Lower lobe of right lung (tissue), 2 donors: ENCODE results near the gene GDF11. TPM values are rescaled to one million over a fixed set of nuclear protein-coding genes. Genes with fewer than 3 reads are reported as not detected.

Experiments
- ATAC-seq, 2 donors: fragments of 200-7000 bp; cut with Tn5 transposase; one replicate each; pipeline ENCODE4 v1.9.1; 2020 to 2022; ENCODE audit warnings: mild to moderate bottlenecking in 2 of 2, moderate library complexity in 2 of 2
- DNase-seq: peaks from one replicate; pipeline ENCODE4 v3.0.0-alpha.2; 2020
- H3K27ac ChIP-seq: fragments of 200-600 bp; one replicate; pipeline ENCODE4 v1.8.0; 2022
- H3K27me3 ChIP-seq: fragments of 200-600 bp; one replicate; pipeline ENCODE4 v1.8.0; 2022; ENCODE audit warnings: low read depth
- H3K36me3 ChIP-seq: fragments of 200-600 bp; one replicate; pipeline ENCODE4 v1.8.0; 2022; ENCODE audit warnings: mild to moderate bottlenecking
- H3K4me1 ChIP-seq: fragments of 200-600 bp; one replicate; pipeline ENCODE4 v1.8.0; 2022
- H3K4me3 ChIP-seq: fragments of 200-600 bp; one replicate; pipeline ENCODE4 v1.8.0; 2022; ENCODE audit warnings: mild to moderate bottlenecking
- H3K9me3 ChIP-seq: fragments of 200-600 bp; one replicate; pipeline ENCODE4 v1.8.0; 2022
- intact Hi-C: fragments of 100-400 bp; cut with DNase I; formaldehyde crosslinking; loops from one replicate; pipeline ENCODE4 v1.11.0; 2022
- total RNA-seq: library from RNA; stranded (reverse); fragmentation: NEBNext Ultra II Directional; extraction: Animal tissue kit (Norgen Biotek cat#: 25700); gene quantifications from one replicate; pipeline ENCODE4 v1.2.1, GENCODE V29; 2021
- TF ChIP-seq, protein P1 (sequence below): fragments of 200-600 bp; IDR thresholded peaks from one replicate; pipeline ENCODE4 v1.8.0; 2022; ENCODE audit warnings: antibody characterized with exemption, mild to moderate bottlenecking
- donor health status: DM: no; HTN: yes; CAD: no; lungs with severe emphysema.

GDF11 gene
- total RNA-seq, 1 donor from 2014 or later = 3.8 TPM

DNA sequence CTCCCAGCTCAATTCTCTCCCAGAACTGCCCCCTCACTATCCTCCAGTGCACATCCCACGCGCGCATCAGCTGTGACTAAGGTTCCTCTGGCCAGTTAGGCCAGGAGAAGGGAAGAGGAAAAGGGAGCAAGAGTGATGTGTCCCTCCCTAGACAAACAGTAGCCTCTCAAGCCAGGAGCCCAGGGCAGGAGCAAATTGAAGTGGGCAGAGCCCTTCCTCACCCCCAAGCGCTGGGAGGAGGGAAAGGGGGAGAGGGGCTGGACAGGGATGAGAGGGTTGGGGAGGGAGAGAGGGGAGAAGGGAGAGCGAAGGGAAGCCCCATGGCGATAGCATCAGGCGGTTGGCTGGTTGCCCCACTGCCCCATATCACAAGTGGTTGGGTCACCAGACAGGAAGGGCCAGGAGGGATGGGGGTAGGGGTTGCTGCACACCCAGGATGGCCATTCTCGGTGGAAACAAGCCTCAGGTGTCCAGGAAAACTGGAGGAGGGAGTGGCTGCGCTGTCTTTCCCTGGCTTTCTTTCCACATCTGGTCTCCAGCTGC is 15.2 kb upstream of the GDF11 start:
- ATAC-seq (peak; percentile 25 to 29), DNase-seq (peak; percentile 85)
- Histone ChIP-seq H3K4me3 (peak overlapping the region; percentile 77), H3K36me3 (peaks cover 48% of the 10 kb centered on the region), H3K27ac (peak overlapping the region; percentile 98), H3K27me3 (no peaks in the 10 kb centered on the region), H3K4me1 (peaks cover 48% of the 10 kb centered on the region), H3K9me3 (no peaks in the 10 kb centered on the region)
- TF ChIP-seq, protein P1, sequence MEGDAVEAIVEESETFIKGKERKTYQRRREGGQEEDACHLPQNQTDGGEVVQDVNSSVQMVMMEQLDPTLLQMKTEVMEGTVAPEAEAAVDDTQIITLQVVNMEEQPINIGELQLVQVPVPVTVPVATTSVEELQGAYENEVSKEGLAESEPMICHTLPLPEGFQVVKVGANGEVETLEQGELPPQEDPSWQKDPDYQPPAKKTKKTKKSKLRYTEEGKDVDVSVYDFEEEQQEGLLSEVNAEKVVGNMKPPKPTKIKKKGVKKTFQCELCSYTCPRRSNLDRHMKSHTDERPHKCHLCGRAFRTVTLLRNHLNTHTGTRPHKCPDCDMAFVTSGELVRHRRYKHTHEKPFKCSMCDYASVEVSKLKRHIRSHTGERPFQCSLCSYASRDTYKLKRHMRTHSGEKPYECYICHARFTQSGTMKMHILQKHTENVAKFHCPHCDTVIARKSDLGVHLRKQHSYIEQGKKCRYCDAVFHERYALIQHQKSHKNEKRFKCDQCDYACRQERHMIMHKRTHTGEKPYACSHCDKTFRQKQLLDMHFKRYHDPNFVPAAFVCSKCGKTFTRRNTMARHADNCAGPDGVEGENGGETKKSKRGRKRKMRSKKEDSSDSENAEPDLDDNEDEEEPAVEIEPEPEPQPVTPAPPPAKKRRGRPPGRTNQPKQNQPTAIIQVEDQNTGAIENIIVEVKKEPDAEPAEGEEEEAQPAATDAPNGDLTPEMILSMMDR = no peak
- intact Hi-C loops = no loop called here

DNA sequence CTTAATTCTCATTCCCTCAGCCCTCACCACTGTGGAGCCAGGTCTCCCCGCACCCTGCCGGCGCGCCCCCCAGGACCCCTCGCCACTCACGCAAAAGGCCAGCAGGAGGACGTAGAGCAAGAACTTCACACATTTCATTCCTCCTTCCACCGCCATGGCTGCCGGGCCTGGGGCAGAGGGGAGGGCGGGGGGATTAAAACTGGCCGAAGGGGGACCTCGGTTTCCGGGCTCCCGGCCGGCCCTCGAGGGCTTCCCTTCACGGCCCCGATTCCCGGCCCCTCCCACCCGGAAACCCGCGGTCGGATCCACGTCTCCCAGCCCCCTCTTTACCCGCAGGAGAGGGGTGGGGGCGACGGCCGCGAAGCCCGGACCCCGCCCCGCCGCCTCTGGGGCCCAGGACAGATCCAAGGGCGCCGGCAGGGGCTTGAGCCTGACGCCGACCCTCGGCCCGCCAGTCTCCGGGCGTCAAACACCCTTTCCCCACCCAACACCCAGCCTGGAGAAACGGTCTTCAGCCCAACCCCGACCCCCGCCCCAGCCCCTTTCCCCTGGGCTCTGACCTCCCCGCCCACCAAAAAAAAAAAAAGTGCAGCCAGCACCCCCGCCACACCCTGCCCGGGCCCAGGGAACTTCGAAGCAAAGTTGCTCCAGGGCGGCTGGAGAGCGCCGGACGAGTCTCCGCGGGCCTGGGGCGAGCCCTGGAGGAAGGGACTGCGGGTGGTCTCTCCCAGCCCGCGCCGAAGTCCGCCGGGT is 14.6 kb upstream of the GDF11 start:
- Histone ChIP-seq H3K9me3 (no peaks in the 10 kb centered on the region), H3K27ac (peak overlapping the region; percentile 98), H3K36me3 (peaks cover 41% of the 10 kb centered on the region), H3K4me3 (peak overlapping the region; percentile 77), H3K27me3 (no peaks in the 10 kb centered on the region), H3K4me1 (peaks cover 48% of the 10 kb centered on the region)
- DNase-seq (peak; percentile 89), ATAC-seq (peak; percentile 73 to 74)
- intact Hi-C loops = no loop called here
- TF ChIP-seq, protein P1 = no peak

DNA sequence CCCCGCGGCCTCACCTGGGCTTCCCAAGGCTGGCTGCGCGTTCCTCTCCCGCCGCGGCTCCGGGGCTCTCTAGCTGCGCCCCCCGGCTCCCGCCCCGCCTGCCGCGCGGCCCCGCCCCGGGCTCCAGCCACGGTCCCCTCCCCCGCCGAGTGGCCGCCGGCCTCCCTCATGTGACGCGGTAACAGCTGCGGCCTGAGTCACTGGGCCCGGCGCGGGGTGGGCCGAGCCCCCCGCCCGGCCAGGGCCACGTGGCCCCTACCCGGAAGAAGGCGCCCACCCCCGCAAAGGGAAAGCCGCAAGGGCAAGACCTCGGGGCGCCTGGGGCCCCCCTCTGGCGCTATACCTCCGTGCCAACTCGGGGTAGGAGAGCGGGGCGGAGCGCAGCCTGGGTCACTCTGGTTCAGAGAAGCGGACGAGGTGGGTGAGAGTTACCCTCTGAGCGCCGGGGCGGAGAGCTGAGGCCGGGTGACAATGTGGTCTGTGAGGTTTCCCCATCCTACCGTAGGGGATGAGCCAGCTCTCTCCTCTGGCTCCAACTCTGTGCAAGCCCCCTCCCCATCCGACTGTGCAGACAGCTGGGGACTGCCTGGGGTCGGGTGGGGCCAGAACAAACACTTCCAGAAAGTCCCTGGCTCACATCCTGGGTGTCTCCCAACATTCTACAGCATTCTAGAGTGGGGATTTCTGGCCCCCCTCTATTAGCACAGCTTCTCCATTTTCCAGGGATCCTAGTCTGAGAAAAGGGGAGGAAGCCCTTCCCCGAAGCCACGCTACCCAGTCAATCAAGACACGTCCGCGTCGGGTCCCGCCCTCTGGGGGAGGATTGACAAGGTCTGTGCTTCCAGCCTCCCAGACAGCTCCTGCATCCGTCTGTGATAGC is 13.7 kb upstream of the GDF11 start, which contains the start of gene CD63:
Gene CD63, minus strand, starts transcription at position 71 of the 880 bp plus-strand sequence. CDS start 668 bp downstream, outside the sequence.
- Histone ChIP-seq H3K36me3 (peaks cover 33% of the 10 kb centered on the region), H3K4me1 (peaks cover 48% of the 10 kb centered on the region), H3K27me3 (no peaks in the 10 kb centered on the region), H3K9me3 (no peaks in the 10 kb centered on the region), H3K4me3 (peak within 1 kb of the TSS; percentile 77), H3K27ac (peak within 1 kb of the TSS; percentile 98)
- ATAC-seq = peak; percentile 90 to 92
- TF ChIP-seq, protein P1 = no peak
- intact Hi-C loops = no loop called here
- DNase-seq = peak; percentile 94

DNA sequence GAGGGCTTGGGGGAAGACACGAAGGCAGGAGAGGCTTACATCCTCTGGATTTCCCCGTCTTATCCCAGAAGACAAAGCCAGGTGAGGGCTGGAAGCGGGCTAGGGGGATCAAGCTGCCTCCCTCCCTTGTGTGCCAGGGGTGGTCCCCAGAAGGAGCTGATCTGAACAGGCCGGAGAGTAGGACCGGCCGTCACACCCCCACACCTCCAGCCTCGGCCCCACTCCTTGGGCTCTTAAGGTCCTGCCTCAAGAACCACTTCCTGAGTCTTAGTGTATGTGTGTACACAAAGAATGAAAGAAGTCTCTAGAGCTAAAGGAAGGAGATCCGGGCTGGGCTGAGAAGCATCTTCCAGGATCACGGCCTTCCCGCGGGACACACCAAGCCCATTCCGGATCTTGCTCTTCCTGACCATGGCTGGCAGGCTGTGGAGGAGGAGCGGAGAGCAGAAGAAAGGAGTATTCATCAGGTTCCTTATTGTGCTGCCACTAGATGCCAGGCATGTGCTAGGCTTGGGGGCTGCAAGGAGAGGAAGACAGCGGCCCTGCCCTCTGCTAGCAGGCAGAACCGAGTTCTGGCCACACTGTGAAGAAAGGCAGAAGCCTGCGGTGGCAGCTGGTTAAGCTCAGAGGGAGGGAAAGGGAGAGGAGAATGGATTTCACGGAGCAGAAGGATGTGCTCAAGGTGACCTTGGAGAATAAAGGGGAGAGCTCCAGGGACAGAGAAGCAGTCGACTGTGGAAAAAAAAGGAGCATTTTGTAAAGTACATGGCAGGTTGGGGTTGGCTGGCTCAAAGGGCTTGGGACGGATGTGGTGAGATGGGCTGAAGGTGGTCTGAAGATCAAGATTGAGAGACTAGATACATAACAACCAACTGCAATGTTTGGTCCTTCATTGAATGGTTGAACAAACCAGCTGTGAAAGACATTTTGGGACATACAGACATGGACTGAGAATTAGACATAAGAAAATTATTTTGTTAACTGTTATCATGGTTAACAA is 12.8 kb upstream of the GDF11 start:
- intact Hi-C loops = no loop called here
- Histone ChIP-seq H3K36me3 (peaks cover 24% of the 10 kb centered on the region), H3K4me1 (peaks cover 43% of the 10 kb centered on the region), H3K27ac (peak overlapping the region; percentile 98), H3K4me3 (peak overlapping the region; percentile 77), H3K9me3 (no peaks in the 10 kb centered on the region), H3K27me3 (no peaks in the 10 kb centered on the region)
- peak; percentile 73 for DNase-seq
- TF ChIP-seq, protein P1 = no peak
- ATAC-seq = peak; percentile 55 to 62
